HG03342 (cell line): ENCODE data around the gene SYNJ2.
"Not testable (repeated sequence)": the region's sequence is repeated elsewhere in the genome, so short reads cannot be mapped to it uniquely, and the experiment has no call there.

Experiments
- ATAC-seq: cut with Tn5 transposase; IDR thresholded peaks from one replicate; pipeline ENCODE4 v1.9.1; 2021; ENCODE audit warnings: mild to moderate bottlenecking, moderate library complexity; ENCODE audit not compliant: unreplicated experiment

The SYNJ2 gene

GRCh38 chr6:157954150-157955117 is 27.2 kb upstream of the SYNJ2 start:
- ATAC-seq, result no peak

- no peak for ATAC-seq
Observed at GRCh38 chr6:157955675-157956074, 26.0 kb upstream of the SYNJ2 start.

- ATAC-seq, result no peak
Observed at GRCh38 chr6:157956171-157956730, 25.4 kb upstream of the SYNJ2 start.

- no peak for ATAC-seq
Observed at GRCh38 chr6:157959451-157960227, 22.0 kb upstream of the SYNJ2 start.

GRCh38 chr6:157961153-157961831 is 20.4 kb upstream of the SYNJ2 start:
- ATAC-seq, result no peak

GRCh38 chr6:157961832-157962575 is 19.7 kb upstream of the SYNJ2 start:
- ATAC-seq, result no peak

GRCh38 chr6:157962601-157963302 is 18.9 kb upstream of the SYNJ2 start:
- no peak for ATAC-seq

GRCh38 chr6:157964100-157964499 is 17.6 kb upstream of the SYNJ2 start:
- ATAC-seq, result no peak

- no peak for ATAC-seq
Observed at GRCh38 chr6:157965387-157965786, 16.3 kb upstream of the SYNJ2 start.

GRCh38 chr6:157966589-157966977 is 15.1 kb upstream of the SYNJ2 start:
- no peak for ATAC-seq

- no peak for ATAC-seq
Observed at GRCh38 chr6:157967020-157967419, 14.6 kb upstream of the SYNJ2 start.

- no peak for ATAC-seq
Observed at GRCh38 chr6:157967486-157967885, 14.2 kb upstream of the SYNJ2 start.

GRCh38 chr6:157972177-157972576 is 9.5 kb upstream of the SYNJ2 start:
- not testable (repeated sequence) for ATAC-seq

GRCh38 chr6:157974341-157974894 is 7.2 kb upstream of the SYNJ2 start:
- no peak for ATAC-seq

- ATAC-seq, result no peak
Observed at GRCh38 chr6:157974967-157975366, 6.7 kb upstream of the SYNJ2 start.

GRCh38 chr6:157975456-157975855 is 6.2 kb upstream of the SYNJ2 start:
- no peak for ATAC-seq

- no peak for ATAC-seq
Observed at GRCh38 chr6:157976345-157977175, 5.1 kb upstream of the SYNJ2 start.

GRCh38 chr6:157977176-157977804 is 4.4 kb upstream of the SYNJ2 start:
- no peak for ATAC-seq
